Colonic mucosa (tissue), 4 donors: ENCODE measurements around the gene ZFP30. TPM values are rescaled to one million over a fixed set of nuclear protein-coding genes. Genes with fewer than 3 reads are reported as not detected.
A peak's percentile ranks its signal among the peaks of the same experiment; 100 is the strongest.

Source experiments
- DNase-seq: peaks from one replicate; pipeline ENCODE4 v3.0.0-alpha.2; 2020
- H3K27ac ChIP-seq: fragments of 200-600 bp; one replicate; pipeline ENCODE4 v1.8.0; 2021
- H3K27me3 ChIP-seq: fragments of 200-600 bp; one replicate; pipeline ENCODE4 v1.8.0; 2021
- H3K36me3 ChIP-seq: fragments of 200-600 bp; one replicate; pipeline ENCODE4 v1.8.0; 2021
- H3K4me1 ChIP-seq: fragments of 200-600 bp; one replicate; pipeline ENCODE4 v1.8.0; 2021; ENCODE audit warnings: mild to moderate bottlenecking
- H3K4me3 ChIP-seq: fragments of 200-600 bp; one replicate; pipeline ENCODE4 v1.8.0; 2021
- H3K9ac ChIP-seq, 2 donors: one replicate each; pipeline ENCODE4 v1.7.0; 2013; ENCODE audit warnings: control low read depth in 2 of 2, low read depth in 2 of 2, low read length in 2 of 2
- H3K9me3 ChIP-seq: fragments of 200-600 bp; one replicate; pipeline ENCODE4 v1.8.0; 2021
- intact Hi-C: fragments of 100-400 bp; cut with DNase I; formaldehyde crosslinking; loops from one replicate; pipeline ENCODE4 v1.14.1; 2022
- total RNA-seq, 2 donors: library from RNA; stranded (reverse); fragmentation: NEBNext Ultra II Directional in 1 of 2; extraction: Animal tissue kit (Norgen Biotek cat#: 25700) in 1 of 2; gene quantifications; one replicate each; pipeline ENCODE4 v1.2.1, GENCODE V29; 2021
- TF ChIP-seq, protein P1 (sequence below): fragments of 200-600 bp; IDR thresholded peaks from one replicate; pipeline ENCODE4 v1.8.0; 2022; ENCODE audit warnings: antibody characterized with exemption, mild to moderate bottlenecking
- donor health status: healthy.
- donor health status: DM: no; HTN: no; CAD: no.
- donor health status: DM: no; HTN: no; CAD: no.

ZFP30 gene
- total RNA-seq, 2 donors from 2014 or later = 6.0 to 7.9 TPM

DNA sequence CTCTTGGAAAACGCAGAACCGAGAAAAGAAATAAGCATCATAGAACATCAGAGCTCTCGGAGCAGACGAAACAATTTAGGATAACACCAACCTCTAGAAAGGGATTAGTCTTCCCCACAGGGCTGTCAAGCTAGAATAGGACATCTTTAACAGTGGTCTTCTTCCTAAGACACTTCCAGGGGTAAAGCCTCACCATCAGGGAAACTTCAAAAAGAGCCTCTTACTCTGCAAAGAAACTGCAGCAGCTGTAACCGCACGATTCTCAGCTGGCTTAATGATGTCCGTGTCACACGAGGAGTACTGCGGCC lies 61.3 kb downstream of the ZFP30 start:
- Histone ChIP-seq H3K36me3 (no peaks in the 10 kb centered on the region), H3K27me3 (no peaks in the 10 kb centered on the region), H3K9me3 (no peaks in the 10 kb centered on the region), H3K9ac (peak overlapping the region; percentile 81 to 82), H3K4me1 (peaks cover 10% of the 10 kb centered on the region), H3K4me3 (peak overlapping the region; percentile 78), H3K27ac (peak overlapping the region; percentile 73)
- TF ChIP-seq, protein P1, sequence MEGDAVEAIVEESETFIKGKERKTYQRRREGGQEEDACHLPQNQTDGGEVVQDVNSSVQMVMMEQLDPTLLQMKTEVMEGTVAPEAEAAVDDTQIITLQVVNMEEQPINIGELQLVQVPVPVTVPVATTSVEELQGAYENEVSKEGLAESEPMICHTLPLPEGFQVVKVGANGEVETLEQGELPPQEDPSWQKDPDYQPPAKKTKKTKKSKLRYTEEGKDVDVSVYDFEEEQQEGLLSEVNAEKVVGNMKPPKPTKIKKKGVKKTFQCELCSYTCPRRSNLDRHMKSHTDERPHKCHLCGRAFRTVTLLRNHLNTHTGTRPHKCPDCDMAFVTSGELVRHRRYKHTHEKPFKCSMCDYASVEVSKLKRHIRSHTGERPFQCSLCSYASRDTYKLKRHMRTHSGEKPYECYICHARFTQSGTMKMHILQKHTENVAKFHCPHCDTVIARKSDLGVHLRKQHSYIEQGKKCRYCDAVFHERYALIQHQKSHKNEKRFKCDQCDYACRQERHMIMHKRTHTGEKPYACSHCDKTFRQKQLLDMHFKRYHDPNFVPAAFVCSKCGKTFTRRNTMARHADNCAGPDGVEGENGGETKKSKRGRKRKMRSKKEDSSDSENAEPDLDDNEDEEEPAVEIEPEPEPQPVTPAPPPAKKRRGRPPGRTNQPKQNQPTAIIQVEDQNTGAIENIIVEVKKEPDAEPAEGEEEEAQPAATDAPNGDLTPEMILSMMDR = no peak
- DNase-seq = no peak
- intact Hi-C loops = loop anchor here (10.0 kb wide), 1 partner anchor 61 kb away; the partner anchor contains the start of gene ZFP30

GRCh38 chr19:37583340-37583739 lies 71.9 kb downstream of the ZFP30 start:
- Histone ChIP-seq H3K27me3 (no peaks in the 10 kb centered on the region), H3K9me3 (peaks cover 12% of the 10 kb centered on the region), H3K36me3 (no peaks in the 10 kb centered on the region), H3K4me3 (no peak overlapping the region), H3K9ac (no peak overlapping the region), H3K4me1 (no peaks in the 10 kb centered on the region), H3K27ac (no peak overlapping the region)
- TF ChIP-seq, protein P1 = no peak
- intact Hi-C loops = no loop called here
- no peak for DNase-seq

GRCh38 chr19:37572203-37572602 lies 83.1 kb downstream of the ZFP30 start:
- TF ChIP-seq, protein P1 = no peak
- DNase-seq = no peak
- no peaks in the 10 kb centered on the region for H3K4me1 ChIP-seq
- intact Hi-C loops = no loop called here
- H3K9ac ChIP-seq = no peak overlapping the region
- peaks cover 8% of the 10 kb centered on the region for H3K9me3 ChIP-seq
- no peak overlapping the region for H3K27ac ChIP-seq
- H3K4me3 ChIP-seq = no peak overlapping the region
- H3K27me3 ChIP-seq = no peaks in the 10 kb centered on the region
- no peaks in the 10 kb centered on the region for H3K36me3 ChIP-seq

- intact Hi-C loops = no loop called here
Measured at GRCh38 chr19:37565370-37565669, 89.9 kb downstream of the ZFP30 start.

GRCh38 chr19:37564624-37565369 lies 90.5 kb downstream of the ZFP30 start:
- intact Hi-C loops = no loop called here
- no peak overlapping the region for H3K27ac ChIP-seq
- H3K36me3 ChIP-seq = no peaks in the 10 kb centered on the region
- TF ChIP-seq, protein P1 = no peak
- H3K4me3 ChIP-seq = no peak overlapping the region
- H3K9ac ChIP-seq = no peak overlapping the region
- no peak for DNase-seq
- no peaks in the 10 kb centered on the region for H3K4me1 ChIP-seq
- peaks cover 14% of the 10 kb centered on the region for H3K9me3 ChIP-seq
- no peaks in the 10 kb centered on the region for H3K27me3 ChIP-seq

More at GRCh38 chr19:37565370-37565669, 89.9 kb downstream of the ZFP30 start:
- Histone ChIP-seq H3K4me1 (no peaks in the 10 kb centered on the region), H3K36me3 (no peaks in the 10 kb centered on the region), H3K9me3 (peaks cover 14% of the 10 kb centered on the region), H3K27me3 (no peaks in the 10 kb centered on the region), H3K9ac (no peak overlapping the region), H3K4me3 (no peak overlapping the region), H3K27ac (no peak overlapping the region)
- TF ChIP-seq, protein P1 = no peak
- no peak for DNase-seq

Other genes starting within 250 kb of the ZFP30 start
- gene ZNF569, start 188.0 kb downstream of the ZFP30 start, total RNA-seq = 1 to 10 TPM; 1.1 to 1.4 TPM
- 1 to 10 TPM; 1.7 to 3.0 TPM for gene ZNF570, start 186.1 kb downstream of the ZFP30 start, total RNA-seq
- gene ZNF793, start 148.5 kb downstream of the ZFP30 start, total RNA-seq = 1 to 10 TPM; 1.6 to 2.9 TPM
- gene ZNF571, start 60.7 kb downstream of the ZFP30 start, total RNA-seq = 1 to 10 TPM; 3.2 to 3.8 TPM
- gene ZNF540, start 60.6 kb downstream of the ZFP30 start, total RNA-seq = 1 to 10 TPM in 1 of 2 donors, under 1 TPM in 1; 0.49 to 1.2 TPM
- gene ZNF607, start 64.3 kb upstream of the ZFP30 start, total RNA-seq = 1 to 10 TPM; 4.9 to 7.8 TPM
- gene ZNF573, start 124.1 kb upstream of the ZFP30 start, total RNA-seq = 1 to 10 TPM; 3.6 to 5.5 TPM